Left ventricle myocardium inferior (tissue), 1 donor: ENCODE data around the gene NINJ2. TPM values are rescaled to one million over a fixed set of nuclear protein-coding genes. Genes with fewer than 3 reads are reported as not detected.
A peak's percentile ranks its signal among the peaks of the same experiment; 100 is the strongest.
"Not testable (repeated sequence)": the region's sequence is repeated elsewhere in the genome, so short reads cannot be mapped to it uniquely, and the experiment has no call there.

Source experiments
- DNase-seq: peaks from one replicate; pipeline ENCODE4 v3.0.0-alpha.2; 2020
- H3K27ac ChIP-seq: fragments of 200-600 bp; replicated peaks from 2 replicates; pipeline ENCODE4 v1.8.0; 2021
- H3K27me3 ChIP-seq: fragments of 200-600 bp; 2 replicates; pipeline ENCODE4 v1.8.0; 2021; ENCODE audit warnings: low read depth
- H3K36me3 ChIP-seq: fragments of 200-600 bp; 2 replicates; pipeline ENCODE4 v1.8.0; 2021
- H3K4me1 ChIP-seq: fragments of 200-600 bp; 2 replicates; pipeline ENCODE4 v1.8.0; 2021
- H3K4me3 ChIP-seq: fragments of 200-600 bp; 2 replicates; pipeline ENCODE4 v1.8.0; 2021; ENCODE audit warnings: mild to moderate bottlenecking, moderate library complexity
- H3K9me3 ChIP-seq: fragments of 200-600 bp; replicated peaks from 2 replicates; pipeline ENCODE4 v1.8.0; 2021
- intact Hi-C: fragments of 100-400 bp; cut with micrococcal nuclease; formaldehyde crosslinking; loops from one replicate; pipeline ENCODE4 v1.11.0; 2022
- long read RNA-seq: library from polyadenylated mRNA; unstranded; transcript quantifications from one replicate; pipeline ENCODE4 v2.0.0, GENCODE V29; 2021
- total RNA-seq: library from RNA; stranded (reverse); fragmentation: NEBNext Ultra II Directional; extraction: Animal tissue kit (Norgen Biotek cat#: 25700); gene quantifications from one replicate; pipeline ENCODE4 v1.2.1, GENCODE V29; 2021
- TF ChIP-seq, protein P1 (sequence below): fragments of 200-600 bp; IDR thresholded peaks from 2 replicates; pipeline ENCODE4 v1.8.0; 2021; ENCODE audit warnings: antibody characterized with exemption, mild to moderate bottlenecking, borderline replicate concordance
- donor health status: DM: no; HTN: yes; CAD: no; lungs with severe emphysema.

NINJ2 gene, protein sequence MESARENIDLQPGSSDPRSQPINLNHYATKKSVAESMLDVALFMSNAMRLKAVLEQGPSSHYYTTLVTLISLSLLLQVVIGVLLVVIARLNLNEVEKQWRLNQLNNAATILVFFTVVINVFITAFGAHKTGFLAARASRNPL
- total RNA-seq: 4.6 TPM
- long read RNA-seq, partial matches to known transcripts: 1 of 6 reads
- long read RNA-seq, other reads (novel, unspliced or antisense): 0 of 6 reads

DNA sequence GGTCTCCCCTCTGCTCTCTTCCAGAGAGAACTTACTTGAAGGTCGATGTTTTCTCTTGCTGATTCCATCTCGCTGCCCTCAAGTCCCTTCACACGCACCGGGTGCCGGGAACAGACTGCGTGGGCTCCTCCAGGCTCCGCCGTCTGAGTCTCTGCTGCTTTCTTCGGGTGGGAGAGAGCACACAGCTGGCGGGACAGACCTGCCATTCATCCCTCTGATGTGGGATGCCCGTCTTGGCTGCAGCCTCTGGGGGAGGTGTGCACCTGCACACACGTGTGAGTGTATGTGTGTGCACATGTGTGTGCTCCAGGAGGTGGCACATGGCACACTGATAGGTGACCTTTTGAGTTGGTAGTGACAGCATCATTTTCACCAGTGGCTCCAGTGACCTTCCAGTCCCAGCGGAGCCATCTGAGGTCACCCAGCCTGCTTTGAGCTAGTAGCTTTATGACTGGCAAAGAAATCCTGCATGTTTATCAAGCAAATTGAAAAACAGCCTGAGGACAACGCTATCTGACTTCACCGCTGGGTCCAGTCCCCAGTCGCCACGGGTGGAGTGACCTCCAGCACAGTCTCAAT lies at the start of gene NINJ2:
Gene NINJ2, minus strand, starts transcription at position 153 of the 579 bp plus-strand sequence. Its CDS starts 85 bp downstream, at position 68.
- Histone ChIP-seq H3K4me1 (peaks cover 39% of the 10 kb centered on the region), H3K4me3 (peak within 1 kb of the TSS; percentile 54), H3K9me3 (no peaks in the 10 kb centered on the region), H3K36me3 (no peaks in the 10 kb centered on the region), H3K27ac (peak within 1 kb of the TSS; percentile 84), H3K27me3 (no peaks in the 10 kb centered on the region)
- TF ChIP-seq, protein P1, sequence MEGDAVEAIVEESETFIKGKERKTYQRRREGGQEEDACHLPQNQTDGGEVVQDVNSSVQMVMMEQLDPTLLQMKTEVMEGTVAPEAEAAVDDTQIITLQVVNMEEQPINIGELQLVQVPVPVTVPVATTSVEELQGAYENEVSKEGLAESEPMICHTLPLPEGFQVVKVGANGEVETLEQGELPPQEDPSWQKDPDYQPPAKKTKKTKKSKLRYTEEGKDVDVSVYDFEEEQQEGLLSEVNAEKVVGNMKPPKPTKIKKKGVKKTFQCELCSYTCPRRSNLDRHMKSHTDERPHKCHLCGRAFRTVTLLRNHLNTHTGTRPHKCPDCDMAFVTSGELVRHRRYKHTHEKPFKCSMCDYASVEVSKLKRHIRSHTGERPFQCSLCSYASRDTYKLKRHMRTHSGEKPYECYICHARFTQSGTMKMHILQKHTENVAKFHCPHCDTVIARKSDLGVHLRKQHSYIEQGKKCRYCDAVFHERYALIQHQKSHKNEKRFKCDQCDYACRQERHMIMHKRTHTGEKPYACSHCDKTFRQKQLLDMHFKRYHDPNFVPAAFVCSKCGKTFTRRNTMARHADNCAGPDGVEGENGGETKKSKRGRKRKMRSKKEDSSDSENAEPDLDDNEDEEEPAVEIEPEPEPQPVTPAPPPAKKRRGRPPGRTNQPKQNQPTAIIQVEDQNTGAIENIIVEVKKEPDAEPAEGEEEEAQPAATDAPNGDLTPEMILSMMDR: no peak
- intact Hi-C loops: no loop called here
- DNase-seq: peak; percentile 18

GRCh38 chr12:712172-712863 lies 49.1 kb upstream of the NINJ2 start:
- Histone ChIP-seq H3K4me3 (peak overlapping the region; percentile 16), H3K36me3 (no peaks in the 10 kb centered on the region), H3K9me3 (no peaks in the 10 kb centered on the region), H3K27me3 (no peaks in the 10 kb centered on the region), H3K4me1 (peaks cover 19% of the 10 kb centered on the region), H3K27ac (peak overlapping the region; percentile 93)
- TF ChIP-seq, protein P1: no peak
- intact Hi-C loops: no loop called here
- no peak for DNase-seq

DNA sequence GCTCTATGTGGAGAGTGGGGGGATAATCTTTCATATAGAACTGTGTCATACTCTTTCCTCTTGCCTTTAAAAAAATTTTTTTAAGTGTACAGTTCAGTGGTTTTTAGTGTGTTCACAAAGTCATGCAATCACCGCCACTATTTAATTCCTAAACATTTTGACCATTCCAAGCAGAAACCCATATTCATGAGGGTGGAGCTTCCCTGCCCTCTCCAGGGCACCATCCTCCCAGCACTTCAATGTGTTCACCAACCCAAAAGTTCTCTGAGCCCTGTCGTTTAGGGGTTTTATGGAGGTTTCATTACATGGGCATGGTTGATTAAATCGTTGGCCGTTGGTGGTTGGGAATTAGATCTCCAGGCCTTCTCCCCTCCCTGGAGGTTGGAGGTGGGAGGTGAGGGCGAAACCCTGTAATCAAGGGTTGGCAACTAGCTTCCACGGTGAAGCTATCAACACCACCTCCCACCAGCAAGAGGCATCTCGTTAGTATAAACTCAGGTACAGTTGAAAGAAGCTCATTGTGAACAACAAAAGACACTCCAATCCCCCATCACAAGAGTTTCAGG lies 46.3 kb upstream of the NINJ2 start:
- intact Hi-C loops: no loop called here
- Histone ChIP-seq H3K4me1 (peaks cover 20% of the 10 kb centered on the region), H3K9me3 (no peaks in the 10 kb centered on the region), H3K27ac (no peak overlapping the region), H3K27me3 (no peaks in the 10 kb centered on the region), H3K4me3 (no peak overlapping the region), H3K36me3 (no peaks in the 10 kb centered on the region)
- no peak for DNase-seq
- TF ChIP-seq, protein P1: no peak

- H3K36me3 ChIP-seq, H3K4me3 ChIP-seq, intact Hi-C loops, H3K27me3 ChIP-seq, H3K9me3 ChIP-seq, DNase-seq, H3K27ac ChIP-seq: not testable (repeated sequence)
- H3K4me1 ChIP-seq: peaks cover 32% of the 10 kb centered on the region
Observed at GRCh38 chr12:708084-708483, 44.8 kb upstream of the NINJ2 start.

DNA sequence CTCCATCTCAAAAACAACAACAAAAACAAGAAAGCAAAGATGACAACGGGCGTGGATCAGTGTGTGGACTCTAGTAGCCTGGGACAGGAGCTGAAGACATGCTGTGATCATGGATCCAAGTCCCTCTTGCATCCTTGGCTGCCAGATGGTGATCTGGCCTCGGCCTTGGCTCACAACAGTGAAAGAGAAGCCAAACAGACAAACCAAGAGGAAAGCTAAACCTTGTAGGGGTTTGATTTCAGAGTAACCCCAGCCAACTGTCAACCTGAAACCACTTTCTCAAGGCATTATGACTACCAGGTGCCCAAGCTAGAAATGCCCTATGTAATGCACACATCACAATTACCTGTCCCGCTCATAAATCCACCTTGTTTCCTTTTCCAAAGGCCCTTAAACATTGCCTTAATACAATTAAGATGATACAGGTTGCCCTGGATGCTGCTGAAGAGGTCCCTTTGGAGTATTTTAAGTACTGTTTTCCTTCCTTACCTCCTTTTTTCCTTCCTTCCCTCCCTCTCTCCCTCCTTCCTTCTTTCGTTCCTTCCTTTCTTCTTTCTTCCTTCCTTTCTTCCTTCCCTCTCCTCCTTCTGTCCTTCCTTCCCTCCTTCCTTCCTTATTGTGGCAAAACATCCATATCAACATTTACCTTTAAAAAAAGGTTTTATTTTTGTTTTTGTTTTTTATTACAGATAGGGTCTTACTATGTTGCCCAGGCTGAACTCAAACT lies 41.4 kb upstream of the NINJ2 start:
- Histone ChIP-seq H3K27me3 (no peaks in the 10 kb centered on the region), H3K36me3 (no peaks in the 10 kb centered on the region), H3K4me1 (peaks cover 24% of the 10 kb centered on the region), H3K9me3 (no peaks in the 10 kb centered on the region), H3K4me3 (no peak overlapping the region), H3K27ac (peak overlapping the region; percentile 17)
- TF ChIP-seq, protein P1: no peak
- intact Hi-C loops: no loop called here
- no peak for DNase-seq
